KOPT-K1 (cell line): Measurements from ENCODE around the gene PCAT6.
"Not testable (repeated sequence)": the region's sequence is repeated elsewhere in the genome, so short reads cannot be mapped to it uniquely, and the experiment has no call there.

Experiments
- H3K27ac ChIP-seq: fragments of 200-600 bp; sonication (generic); 2 replicates; pipeline ENCODE4 v1.5.1; 2016; ENCODE audit warnings: antibody characterized with exemption, mild to moderate bottlenecking, low read depth, low read length; ENCODE audit not compliant: poor library complexity, severe bottlenecking
- H3K36me3 ChIP-seq: fragments of 200-600 bp; sonication (generic); 2 replicates; pipeline ENCODE4 v1.5.1; 2017; ENCODE audit warnings: antibody characterized with exemption, mild to moderate bottlenecking, low read length, moderate library complexity; ENCODE audit not compliant: insufficient read depth
- H3K9me3 ChIP-seq: fragments of 200-600 bp; sonication (generic); 2 replicates; pipeline ENCODE4 v1.5.1; 2017; ENCODE audit warnings: antibody characterized with exemption, low read length, mild to moderate bottlenecking; ENCODE audit not compliant: insufficient read depth, poor library complexity, severe bottlenecking

PCAT6 gene

GRCh38 chr1:202810615-202811295, at the start of gene PCAT6:
Gene PCAT6 (plus strand): TSS chr1:202810954.
- Histone ChIP-seq H3K36me3 (no peaks in the 10 kb centered on the region), H3K9me3 (peaks cover 12% of the 10 kb centered on the region), H3K27ac (no peak within 1 kb of the TSS)

DNA sequence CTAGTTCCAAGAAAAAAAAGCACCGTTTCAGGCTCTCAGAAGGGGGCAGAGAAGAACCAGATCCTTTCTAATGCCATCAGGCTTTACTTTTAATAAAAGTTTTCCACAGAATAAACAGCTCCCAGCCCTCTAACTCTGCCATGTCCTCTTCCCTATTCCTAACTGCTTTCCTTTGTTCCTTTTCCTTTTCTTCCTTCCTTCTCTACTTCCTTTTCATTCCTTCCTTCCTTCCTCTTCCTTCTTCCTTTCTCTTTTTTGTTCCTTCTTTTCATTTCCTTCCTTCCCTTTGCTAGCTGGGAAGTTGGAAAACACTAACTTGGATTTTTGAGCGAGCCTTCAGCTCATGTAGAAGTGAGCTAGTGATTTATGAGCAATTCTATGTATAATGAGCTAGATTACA, 48.7 kb upstream of the PCAT6 start:
- Histone ChIP-seq H3K27ac (no peak overlapping the region), H3K9me3 (no peaks in the 10 kb centered on the region), H3K36me3 (no peaks in the 10 kb centered on the region)

GRCh38 chr1:202765721-202766120, 45.0 kb upstream of the PCAT6 start:
- H3K36me3 ChIP-seq: no peaks in the 10 kb centered on the region
- H3K9me3 ChIP-seq: no peaks in the 10 kb centered on the region
- H3K27ac ChIP-seq: no peak overlapping the region

GRCh38 chr1:202770135-202770534, 40.6 kb upstream of the PCAT6 start:
- no peaks in the 10 kb centered on the region for H3K36me3 ChIP-seq
- no peak overlapping the region for H3K27ac ChIP-seq
- no peaks in the 10 kb centered on the region for H3K9me3 ChIP-seq

DNA sequence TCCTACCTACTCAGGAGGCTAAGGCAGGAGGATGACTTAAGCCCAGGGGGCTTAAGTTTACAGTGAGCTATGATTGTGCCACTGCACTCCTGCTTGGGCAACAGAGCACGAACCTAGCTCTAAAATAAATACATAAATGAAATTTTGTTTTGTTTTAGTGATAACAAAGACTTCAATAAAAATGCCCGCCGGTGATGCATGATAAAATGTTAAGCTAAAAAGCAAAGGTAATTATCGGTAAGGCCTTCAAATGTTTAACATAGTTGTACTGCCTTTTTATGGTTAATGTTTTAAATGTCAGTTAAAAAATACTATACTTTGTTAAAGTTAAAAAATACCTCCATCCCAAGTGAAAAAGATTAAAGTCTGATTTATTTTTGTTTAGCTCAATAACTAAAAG, 29.6 kb upstream of the PCAT6 start:
- Histone ChIP-seq H3K9me3 (no peaks in the 10 kb centered on the region), H3K36me3 (no peaks in the 10 kb centered on the region), H3K27ac (no peak overlapping the region)

DNA sequence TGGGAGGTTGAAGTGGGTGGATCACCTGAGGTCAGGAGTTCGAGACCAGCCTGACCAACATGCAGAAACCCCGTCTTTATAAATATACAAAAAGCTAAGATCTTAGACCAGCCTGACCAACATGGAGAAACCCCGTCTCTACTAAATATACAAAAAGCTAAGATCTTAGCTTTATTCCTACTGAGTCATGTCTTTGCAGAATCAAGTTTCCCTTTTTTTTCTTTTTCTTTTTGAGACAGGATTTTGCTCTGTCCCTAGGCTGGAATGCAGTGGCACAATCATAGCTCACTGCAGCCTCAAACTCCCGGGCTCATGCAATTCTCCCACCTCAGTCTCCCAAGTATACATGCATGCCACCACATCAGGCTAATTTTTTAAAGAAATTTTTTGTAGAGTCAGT, 23.9 kb upstream of the PCAT6 start:
- Histone ChIP-seq H3K36me3 (no peaks in the 10 kb centered on the region), H3K27ac (no peak overlapping the region), H3K9me3 (no peaks in the 10 kb centered on the region)

- H3K27ac ChIP-seq: no peak overlapping the region
Observed at GRCh38 chr1:202788800-202789199, 22.0 kb upstream of the PCAT6 start.

GRCh38 chr1:202791077-202791747, 19.5 kb upstream of the PCAT6 start:
- Histone ChIP-seq H3K9me3 (no peaks in the 10 kb centered on the region), H3K36me3 (no peaks in the 10 kb centered on the region), H3K27ac (no peak overlapping the region)

More at GRCh38 chr1:202788800-202789199, 22.0 kb upstream of the PCAT6 start:
- H3K9me3 ChIP-seq: no peaks in the 10 kb centered on the region
- no peaks in the 10 kb centered on the region for H3K36me3 ChIP-seq

- Histone ChIP-seq H3K36me3 (no peaks in the 10 kb centered on the region), H3K27ac (no peak overlapping the region), H3K9me3 (no peaks in the 10 kb centered on the region)
Observed at GRCh38 chr1:202794051-202794740, 16.6 kb upstream of the PCAT6 start.

DNA sequence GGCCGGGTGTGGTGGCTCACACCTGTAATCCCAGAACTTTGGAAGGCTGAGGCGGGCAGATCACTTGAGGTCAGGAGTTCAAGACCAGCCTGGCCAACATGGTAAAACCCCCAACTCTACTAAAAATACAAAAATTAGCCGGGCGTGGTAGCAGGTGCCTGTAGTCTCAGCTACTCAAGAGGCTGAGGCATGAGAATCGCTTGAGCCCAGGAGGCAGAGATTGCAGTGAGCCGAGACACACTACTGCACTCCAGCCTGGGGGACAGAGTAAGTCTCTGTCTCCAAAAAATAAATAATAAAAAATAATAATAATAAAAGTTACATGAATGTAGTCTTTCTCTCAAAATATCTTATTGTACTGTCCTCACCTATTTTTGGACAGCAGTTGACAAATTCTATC, 15.8 kb upstream of the PCAT6 start:
- H3K9me3 ChIP-seq, H3K36me3 ChIP-seq, H3K27ac ChIP-seq: not testable (repeated sequence)

DNA sequence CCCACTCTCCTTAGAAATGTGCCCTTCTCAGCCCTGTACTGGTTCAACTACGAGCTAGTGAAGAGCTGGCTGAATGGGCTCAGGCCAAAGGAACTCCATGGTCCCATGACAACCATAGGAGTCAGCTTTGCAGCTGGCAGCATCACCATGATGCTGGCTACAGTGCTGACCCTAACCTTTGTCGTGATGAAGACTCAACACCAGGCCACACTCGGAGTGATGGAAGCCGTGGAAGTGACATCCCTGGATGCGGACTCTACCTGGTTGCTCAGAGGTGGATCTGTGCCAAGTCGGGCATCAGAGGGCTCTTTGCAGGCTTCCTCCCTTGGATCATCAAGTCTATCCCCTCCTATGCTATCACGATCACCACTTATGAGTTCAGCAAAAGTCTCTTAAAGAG, 14.1 kb upstream of the PCAT6 start:
- no peaks in the 10 kb centered on the region for H3K36me3 ChIP-seq
- H3K9me3 ChIP-seq: no peaks in the 10 kb centered on the region
- no peak overlapping the region for H3K27ac ChIP-seq

GRCh38 chr1:202798260-202798659, 12.5 kb upstream of the PCAT6 start:
- no peaks in the 10 kb centered on the region for H3K36me3 ChIP-seq
- H3K27ac ChIP-seq: no peak overlapping the region
- H3K9me3 ChIP-seq: no peaks in the 10 kb centered on the region

- Histone ChIP-seq H3K36me3 (no peaks in the 10 kb centered on the region), H3K27ac (no peak overlapping the region), H3K9me3 (no peaks in the 10 kb centered on the region)
Observed at GRCh38 chr1:202798792-202799331, 11.9 kb upstream of the PCAT6 start.

- Histone ChIP-seq H3K9me3 (no peaks in the 10 kb centered on the region), H3K27ac (no peak overlapping the region), H3K36me3 (no peaks in the 10 kb centered on the region)
Observed at GRCh38 chr1:202800742-202801141, 10.0 kb upstream of the PCAT6 start.

DNA sequence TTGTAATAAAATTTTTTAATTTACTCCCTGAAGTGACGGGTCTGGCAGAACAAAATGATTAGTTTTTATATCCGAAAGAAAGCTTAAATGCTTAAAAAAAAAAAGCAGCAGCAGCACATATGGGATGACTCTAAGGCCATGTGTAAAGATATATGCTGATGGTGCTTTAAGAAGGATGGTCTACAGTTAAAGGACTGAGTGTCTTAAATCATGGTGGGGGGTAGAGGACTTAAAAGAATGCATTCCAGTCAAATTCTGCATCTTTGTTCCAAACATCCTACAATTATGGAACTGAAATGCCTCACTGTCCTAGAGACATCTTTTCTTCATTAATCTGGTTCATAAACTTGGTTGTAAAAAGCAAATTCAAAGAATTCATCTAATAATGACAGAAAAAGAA, 9.6 kb upstream of the PCAT6 start:
- Histone ChIP-seq H3K36me3 (no peaks in the 10 kb centered on the region), H3K27ac (no peak overlapping the region), H3K9me3 (no peaks in the 10 kb centered on the region)
